ENCODE results near the gene FCHSD2. TPM values are rescaled to one million over a fixed set of nuclear protein-coding genes. Genes with fewer than 3 reads are reported as not detected.
"Not testable (repeated sequence)": the region's sequence is repeated elsewhere in the genome, so short reads cannot be mapped to it uniquely, and the experiment has no call there.

FCHSD2 gene
- polyA plus RNA-seq, 3 donors from 2014 or later: 9.7 to 25.6 (median 11.9) TPM

GRCh38 chr11:72829884-72830533, 312.1 kb downstream of the FCHSD2 start:
- peak overlapping the region; percentile 42 to 95 (median 84) for H3K27ac Mint-ChIP-seq
- H3K9me3 Mint-ChIP-seq: no peaks in the 10 kb centered on the region
- peaks cover 0 to 18% (median 7%) of the 10 kb centered on the region in 3 donors for H3K27me3 Mint-ChIP-seq (ENCODE audit: low read depth in 3 of 3)
- peaks cover 25 to 33% of the 10 kb centered on the region in 2 donors for H3K4me1 Mint-ChIP-seq
- no peak overlapping the region for H3K4me3 Mint-ChIP-seq
- DNase-seq: no peak
- peaks cover 0 to 7% (median 3%) of the 10 kb centered on the region in 3 donors for H3K36me3 Mint-ChIP-seq

- Mint-ChIP-seq H3K27me3 (ENCODE audit: low read depth in 3 of 3) (peaks cover 0 to 14% (median 9%) of the 10 kb centered on the region in 3 donors), H3K9me3 (no peaks in the 10 kb centered on the region), H3K4me1 (peaks cover 24 to 31% of the 10 kb centered on the region in 2 donors), H3K4me3 (no peak overlapping the region), H3K27ac (peak overlapping the region; percentile 80 to 98 (median 96)), H3K36me3 (peaks cover 0 to 7% (median 3%) of the 10 kb centered on the region in 3 donors)
- DNase-seq: no peak
These were observed 312.9 kb downstream of the FCHSD2 start for GRCh38 chr11:72829178-72829577.

DNA sequence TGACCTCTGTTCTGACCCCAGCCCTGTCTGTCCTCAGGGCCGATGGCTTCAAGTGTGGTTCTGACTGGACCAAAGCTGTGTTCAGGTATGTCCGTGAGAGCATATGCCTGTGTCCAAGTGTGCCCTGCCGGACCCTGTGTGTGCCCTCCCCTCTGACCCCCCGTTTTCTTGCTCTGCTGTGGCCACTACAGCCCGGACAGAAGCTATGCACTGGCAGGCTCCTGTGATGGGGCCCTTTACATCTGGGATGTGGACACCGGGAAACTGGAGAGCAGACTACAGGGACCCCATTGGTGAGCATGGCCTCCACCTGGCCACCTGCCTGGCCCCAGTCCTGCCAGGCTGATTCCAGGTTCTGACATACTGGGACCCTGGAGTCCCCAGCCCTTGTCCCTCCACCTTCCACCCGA, 313.4 kb downstream of the FCHSD2 start:
- Mint-ChIP-seq H3K4me1 (peaks cover 24 to 31% of the 10 kb centered on the region in 2 donors), H3K27me3 (ENCODE audit: low read depth in 3 of 3) (peaks cover 0 to 18% (median 9%) of the 10 kb centered on the region in 3 donors), H3K36me3 (peaks cover 0 to 7% (median 3%) of the 10 kb centered on the region in 3 donors), H3K4me3 (peak overlapping the region in 1 of 5 donors; percentile 33), H3K27ac (peak overlapping the region; percentile 90 to 98 (median 96)), H3K9me3 (no peaks in the 10 kb centered on the region)
- DNase-seq: no peak

GRCh38 chr11:72828081-72828567, 314.0 kb downstream of the FCHSD2 start:
- no peaks in the 10 kb centered on the region for H3K9me3 Mint-ChIP-seq
- peak overlapping the region; percentile 30 to 77 (median 47) for H3K4me3 Mint-ChIP-seq
- peaks cover 0 to 7% (median 3%) of the 10 kb centered on the region in 3 donors for H3K36me3 Mint-ChIP-seq
- peaks cover 24 to 30% of the 10 kb centered on the region in 2 donors for H3K4me1 Mint-ChIP-seq
- no peak for DNase-seq
- peak overlapping the region; percentile 90 to 98 (median 96) for H3K27ac Mint-ChIP-seq
- H3K27me3 Mint-ChIP-seq (ENCODE audit: low read depth in 3 of 3): peaks cover 2 to 19% (median 9%) of the 10 kb centered on the region in 3 donors

- not testable (repeated sequence) for H3K9me3 Mint-ChIP-seq, H3K36me3 Mint-ChIP-seq
- H3K27me3 Mint-ChIP-seq (ENCODE audit: low read depth in 3 of 3): peaks cover 4 to 19% (median 9%) of the 10 kb centered on the region in 3 donors
- DNase-seq: peak; percentile 56 to 62 (median 58)
- H3K4me1 Mint-ChIP-seq: peaks cover 24 to 26% of the 10 kb centered on the region in 2 donors
- H3K27ac Mint-ChIP-seq: peak overlapping the region; percentile 90 to 98 (median 96)
- H3K4me3 Mint-ChIP-seq: peak overlapping the region; percentile 30 to 77 (median 47)
These were observed 314.5 kb downstream of the FCHSD2 start for GRCh38 chr11:72827656-72828055.

GRCh38 chr11:72826942-72827480, 315.1 kb downstream of the FCHSD2 start:
- DNase-seq: no peak
- Mint-ChIP-seq H3K36me3 (peaks cover 0 to 7% (median 3%) of the 10 kb centered on the region in 3 donors), H3K4me1 (peaks cover 24 to 26% of the 10 kb centered on the region in 2 donors), H3K4me3 (peak overlapping the region in 3 of 5 donors; percentile 3 to 41 (median 7)), H3K9me3 (no peaks in the 10 kb centered on the region), H3K27ac (peak overlapping the region; percentile 90 to 98 (median 96)), H3K27me3 (ENCODE audit: low read depth in 3 of 3) (peaks cover 4 to 19% (median 9%) of the 10 kb centered on the region in 3 donors)

- no peak overlapping the region for H3K4me3 Mint-ChIP-seq
- peaks cover 4 to 23% (median 9%) of the 10 kb centered on the region in 3 donors for H3K27me3 Mint-ChIP-seq (ENCODE audit: low read depth in 3 of 3)
- H3K9me3 Mint-ChIP-seq: no peaks in the 10 kb centered on the region
- peak overlapping the region; percentile 74 to 98 (median 96) for H3K27ac Mint-ChIP-seq
- DNase-seq: no peak
- H3K36me3 Mint-ChIP-seq: peaks cover 0 to 7% (median 3%) of the 10 kb centered on the region in 3 donors
- H3K4me1 Mint-ChIP-seq: peaks cover 21% of the 10 kb centered on the region in 2 donors
These were observed 315.8 kb downstream of the FCHSD2 start for GRCh38 chr11:72826191-72826941.

DNA sequence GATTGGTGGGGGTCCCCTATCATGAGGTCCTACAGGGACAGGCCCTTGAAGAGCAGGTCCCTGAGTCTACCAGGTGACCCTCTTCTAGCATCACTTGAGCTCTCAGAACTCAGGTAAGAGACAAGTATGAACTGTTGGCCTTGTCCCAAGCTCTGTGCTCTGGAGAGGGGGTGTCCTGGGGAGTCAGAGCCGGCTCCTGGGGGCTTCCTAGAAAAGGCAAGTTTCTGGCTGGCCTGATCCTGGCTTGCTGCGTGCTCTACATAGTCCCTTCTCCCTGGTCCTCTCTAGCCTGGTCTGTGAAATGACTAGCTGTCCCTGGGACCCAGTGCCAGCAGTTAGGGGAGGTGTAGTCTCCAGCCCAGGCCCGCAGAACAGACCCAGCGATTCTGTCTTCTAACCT, 316.5 kb downstream of the FCHSD2 start:
- Mint-ChIP-seq H3K27ac (peak overlapping the region in 4 of 6 donors; percentile 61 to 98 (median 68)), H3K4me3 (no peak overlapping the region), H3K4me1 (peaks cover 20 to 25% of the 10 kb centered on the region in 2 donors)

GRCh38 chr11:72824811-72825505, 317.2 kb downstream of the FCHSD2 start:
- H3K36me3 Mint-ChIP-seq: peaks cover 5 to 12% (median 7%) of the 10 kb centered on the region in 3 donors
- peaks cover 4 to 21% (median 6%) of the 10 kb centered on the region in 3 donors for H3K27me3 Mint-ChIP-seq (ENCODE audit: low read depth in 3 of 3)
- no peak for DNase-seq
- no peak overlapping the region for H3K4me3 Mint-ChIP-seq
- peak overlapping the region; percentile 61 to 86 (median 78) for H3K27ac Mint-ChIP-seq
- no peaks in the 10 kb centered on the region for H3K9me3 Mint-ChIP-seq
- H3K4me1 Mint-ChIP-seq: peaks cover 26 to 27% of the 10 kb centered on the region in 2 donors

More for the DNA sequence above, 316.5 kb downstream of the FCHSD2 start:
- H3K9me3 Mint-ChIP-seq: no peaks in the 10 kb centered on the region
- H3K27me3 Mint-ChIP-seq (ENCODE audit: low read depth in 3 of 3): peaks cover 4 to 21% (median 9%) of the 10 kb centered on the region in 3 donors
- H3K36me3 Mint-ChIP-seq: peaks cover 0 to 7% (median 3%) of the 10 kb centered on the region in 3 donors
- no peak for DNase-seq

DNA sequence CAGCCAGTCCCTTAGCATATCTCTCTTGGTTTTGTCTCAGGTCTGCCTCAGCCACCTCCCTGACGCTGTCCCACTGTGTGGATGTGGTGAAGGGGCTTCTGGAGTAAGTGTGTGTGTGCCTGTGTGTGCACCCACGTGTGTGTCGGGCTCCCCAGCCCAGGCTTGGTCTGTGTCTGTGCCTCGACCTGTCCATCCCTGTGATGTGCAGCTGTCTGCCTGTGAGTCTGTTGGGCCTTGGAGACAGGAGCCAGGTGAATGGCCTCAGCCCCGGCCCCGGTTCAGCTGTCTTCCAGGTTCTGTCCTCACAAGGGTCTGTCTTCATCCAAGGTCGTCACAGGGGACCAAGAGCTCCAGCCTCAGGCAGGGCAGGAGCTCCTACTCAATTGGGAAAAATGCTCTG, 318.1 kb downstream of the FCHSD2 start:
- Mint-ChIP-seq H3K36me3 (peaks cover 9 to 11% (median 10%) of the 10 kb centered on the region in 3 donors), H3K27ac (peak overlapping the region in 4 of 6 donors; percentile 24 to 81 (median 65)), H3K9me3 (no peaks in the 10 kb centered on the region), H3K27me3 (ENCODE audit: low read depth in 3 of 3) (peaks cover 4 to 21% (median 6%) of the 10 kb centered on the region in 3 donors), H3K4me3 (no peak overlapping the region), H3K4me1 (peaks cover 31 to 32% of the 10 kb centered on the region in 2 donors)
- no peak for DNase-seq

GRCh38 chr11:72823105-72823804, 318.9 kb downstream of the FCHSD2 start:
- no peak for DNase-seq
- peaks cover 29 to 32% of the 10 kb centered on the region in 2 donors for H3K4me1 Mint-ChIP-seq
- H3K4me3 Mint-ChIP-seq: no peak overlapping the region
- H3K9me3 Mint-ChIP-seq: no peaks in the 10 kb centered on the region
- peaks cover 14 to 17% (median 14%) of the 10 kb centered on the region in 3 donors for H3K36me3 Mint-ChIP-seq
- peaks cover 4 to 18% (median 7%) of the 10 kb centered on the region in 3 donors for H3K27me3 Mint-ChIP-seq (ENCODE audit: low read depth in 3 of 3)
- peak overlapping the region; percentile 10 to 77 (median 48) for H3K27ac Mint-ChIP-seq
